DOHH2 (cell line): ENCODE measurements around the gene GNAO1.
A peak's percentile ranks its signal among the peaks of the same experiment; 100 is the strongest.

Experiments used
- H3F3A ChIP-seq: fragments of 200-600 bp; sonication (generic), shearing (Covaris generic); 2 replicates; pipeline ENCODE4 v1.6.0; 2016; ENCODE audit warnings: antibody characterized with exemption, mild to moderate bottlenecking; ENCODE audit not compliant: control insufficient read depth, insufficient read depth
- H3K27ac ChIP-seq: fragments of 200-600 bp; sonication (generic); 2 replicates; pipeline ENCODE4 v1.5.1; 2014; ENCODE audit warnings: low read depth, mild to moderate bottlenecking, low read length, moderate library complexity
- H3K27me3 ChIP-seq: fragments of 200-600 bp; sonication (generic); 2 replicates; pipeline ENCODE4 v1.6.1; 2014; ENCODE audit warnings: mild to moderate bottlenecking, low read length, mixed read lengths; ENCODE audit not compliant: control insufficient read depth
- H3K36me3 ChIP-seq: fragments of 200-600 bp; sonication (generic); 2 replicates; pipeline ENCODE4 v1.6.1; 2014; ENCODE audit warnings: mild to moderate bottlenecking, low read length, moderate library complexity, mixed read lengths; ENCODE audit not compliant: control insufficient read depth
- H3K4me1 ChIP-seq: fragments of 200-600 bp; sonication (generic); 2 replicates; pipeline ENCODE4 v1.6.1; 2014; ENCODE audit warnings: mild to moderate bottlenecking, low read length, mixed read lengths; ENCODE audit not compliant: control insufficient read depth
- H3K4me2 ChIP-seq: fragments of 200-600 bp; sonication (generic); 2 replicates; pipeline ENCODE4 v1.6.0; 2014; ENCODE audit warnings: mild to moderate bottlenecking, low read length, moderate library complexity
- H3K4me3 ChIP-seq: fragments of 200-600 bp; sonication (generic); 2 replicates; pipeline ENCODE4 v1.5.1; 2014; ENCODE audit warnings: mild to moderate bottlenecking, low read length, mixed read lengths
- H3K79me2 ChIP-seq: fragments of 200-600 bp; sonication (generic); 2 replicates; pipeline ENCODE4 v1.6.1; 2014; ENCODE audit warnings: mild to moderate bottlenecking, low read length, mixed read lengths; ENCODE audit not compliant: control insufficient read depth
- H3K9me2 ChIP-seq: fragments of 200-600 bp; sonication (generic); replicated peaks from 2 replicates; pipeline ENCODE4 v1.6.1; 2014; ENCODE audit warnings: mild to moderate bottlenecking, low read length, mixed read lengths; ENCODE audit not compliant: control insufficient read depth
- H3K9me3 ChIP-seq: fragments of 200-600 bp; sonication (generic); 2 replicates; pipeline ENCODE4 v1.6.1; 2014; ENCODE audit warnings: antibody characterized with exemption, low read length, mixed read lengths; ENCODE audit not compliant: control insufficient read depth, insufficient read depth
- H4K20me1 ChIP-seq: fragments of 200-600 bp; sonication (generic); 2 replicates; pipeline ENCODE4 v1.6.0; 2014; ENCODE audit warnings: low read depth, mild to moderate bottlenecking, antibody characterized with exemption, low read length, moderate library complexity; ENCODE audit not compliant: control insufficient read depth, insufficient read depth
- CTCF ChIP-seq: fragments of 200-600 bp; sonication (generic); IDR thresholded peaks from one replicate; pipeline ENCODE4 v1.5.1; 2014; ENCODE audit warnings: antibody characterized with exemption, mild to moderate bottlenecking, low read depth, low read length; ENCODE audit not compliant: poor library complexity, severe bottlenecking
- EZH2phosphoT487 ChIP-seq: fragments of 200-600 bp; sonication (generic); IDR thresholded peaks from 2 replicates; pipeline ENCODE4 v1.6.1; 2017; ENCODE audit warnings: borderline replicate concordance, mild to moderate bottlenecking, antibody characterized with exemption, low read length, moderate library complexity, mixed read lengths

Gene GNAO1

DNA sequence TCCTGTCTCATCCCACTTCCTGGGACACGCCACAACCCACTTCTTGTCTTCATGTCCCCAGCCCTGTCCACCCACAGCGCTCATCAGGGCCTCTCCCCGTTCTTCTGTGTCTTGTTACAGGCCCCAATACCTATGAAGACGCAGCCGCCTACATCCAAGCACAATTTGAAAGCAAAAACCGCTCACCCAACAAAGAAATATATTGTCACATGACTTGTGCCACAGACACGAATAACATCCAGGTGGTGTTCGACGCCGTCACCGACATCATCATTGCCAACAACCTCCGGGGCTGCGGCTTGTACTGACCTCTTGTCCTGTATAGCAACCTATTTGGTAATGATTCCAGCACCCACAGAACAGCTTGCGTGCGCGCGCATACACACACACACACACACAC, 163.5 kb downstream of the GNAO1 start:
- TF ChIP-seq EZH2phosphoT487, result no peak
- no peak for TF ChIP-seq CTCF

DNA sequence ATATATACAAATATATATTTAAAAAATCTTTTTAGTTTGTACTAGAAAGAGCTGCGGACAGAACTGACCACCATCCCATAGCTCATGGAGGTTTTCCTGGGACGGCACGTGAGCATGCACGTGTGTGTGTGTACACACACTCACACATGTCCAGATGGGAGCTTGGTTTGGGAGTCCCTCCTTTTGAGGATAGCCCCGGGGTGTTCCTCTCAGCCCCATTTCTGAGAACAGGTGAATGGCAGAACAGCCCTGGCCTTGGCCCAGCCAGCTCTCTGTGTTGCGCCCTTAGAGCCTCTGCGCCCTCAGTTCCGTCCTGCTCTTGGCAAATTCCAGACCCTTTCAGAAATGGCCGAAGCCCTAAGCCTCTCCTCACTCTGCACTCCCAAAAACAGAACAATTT, 163.9 kb downstream of the GNAO1 start:
- Histone ChIP-seq H3K9me2 (no peaks in the 10 kb centered on the region), H3K9me3 (no peaks in the 10 kb centered on the region), H3K4me1 (peaks cover 26% of the 10 kb centered on the region), H3K27ac (no peak overlapping the region), H3F3A (peaks cover 12% of the 10 kb centered on the region), H3K27me3 (peaks cover 3% of the 10 kb centered on the region; the same call in 1 of the 2 replicates), H4K20me1 (no peaks in the 10 kb centered on the region), H3K36me3 (no peaks in the 10 kb centered on the region), H3K4me3 (no peak overlapping the region), H3K79me2 (no peaks in the 10 kb centered on the region), H3K4me2 (no peak overlapping the region)
- no peak for TF ChIP-seq CTCF
- TF ChIP-seq EZH2phosphoT487, result no peak

More for the DNA sequence above, 163.5 kb downstream of the GNAO1 start:
- Histone ChIP-seq H4K20me1 (no peaks in the 10 kb centered on the region), H3F3A (peaks cover 12% of the 10 kb centered on the region), H3K79me2 (no peaks in the 10 kb centered on the region), H3K36me3 (no peaks in the 10 kb centered on the region), H3K4me1 (peaks cover 26% of the 10 kb centered on the region), H3K27me3 (peaks cover 3% of the 10 kb centered on the region; the same call in 1 of the 2 replicates), H3K4me3 (no peak overlapping the region), H3K27ac (no peak overlapping the region), H3K4me2 (no peak overlapping the region), H3K9me3 (no peaks in the 10 kb centered on the region), H3K9me2 (no peaks in the 10 kb centered on the region)

DNA sequence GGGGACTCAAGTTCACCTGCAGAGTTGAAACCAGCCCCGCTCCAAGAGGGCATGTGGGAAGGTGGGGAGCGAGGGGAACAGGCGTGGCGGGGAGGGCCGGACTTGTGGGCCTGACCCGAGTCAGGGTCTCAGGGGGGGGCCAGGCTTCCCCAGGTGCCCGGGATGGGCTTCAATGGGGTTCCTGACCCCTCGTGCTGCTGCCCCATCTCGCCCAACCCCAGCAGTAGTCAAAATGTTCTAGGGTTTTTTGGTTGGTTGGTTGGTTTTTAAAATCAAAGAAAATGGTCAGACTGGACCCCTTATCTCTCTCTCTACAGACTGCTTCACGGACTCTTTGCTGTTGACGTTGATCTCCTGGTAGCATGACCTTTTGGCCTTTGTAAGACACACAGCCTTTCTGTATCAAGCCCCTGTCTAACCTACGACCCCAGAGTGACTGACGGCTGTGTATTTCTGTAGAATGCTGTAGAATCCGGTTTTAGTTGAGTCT, 164.5 kb downstream of the GNAO1 start:
- peaks cover 26% of the 10 kb centered on the region for H3K4me1 ChIP-seq
- H3K9me2 ChIP-seq, result no peaks in the 10 kb centered on the region
- H4K20me1 ChIP-seq, result 0 out of 2 replicates have a peak, but pooled peaks cover 2% of the 10 kb centered on the region
- H3K27ac ChIP-seq, result no peak overlapping the region
- H3K9me3 ChIP-seq, result no peaks in the 10 kb centered on the region
- no peaks in the 10 kb centered on the region for H3K79me2 ChIP-seq
- no peak overlapping the region; the same call in 1 of the 2 replicates for H3K4me3 ChIP-seq
- TF ChIP-seq CTCF (no peak), EZH2phosphoT487 (no peak)
- 0 out of 2 replicates have a peak, but pooled peaks cover 3% of the 10 kb centered on the region for H3K27me3 ChIP-seq
- peaks cover 14% of the 10 kb centered on the region for H3F3A ChIP-seq
- H3K4me2 ChIP-seq, result peak overlapping the region; percentile 72
- peaks cover 3% of the 10 kb centered on the region for H3K36me3 ChIP-seq
